Measurements from ENCODE around the gene IL23R.

DNA sequence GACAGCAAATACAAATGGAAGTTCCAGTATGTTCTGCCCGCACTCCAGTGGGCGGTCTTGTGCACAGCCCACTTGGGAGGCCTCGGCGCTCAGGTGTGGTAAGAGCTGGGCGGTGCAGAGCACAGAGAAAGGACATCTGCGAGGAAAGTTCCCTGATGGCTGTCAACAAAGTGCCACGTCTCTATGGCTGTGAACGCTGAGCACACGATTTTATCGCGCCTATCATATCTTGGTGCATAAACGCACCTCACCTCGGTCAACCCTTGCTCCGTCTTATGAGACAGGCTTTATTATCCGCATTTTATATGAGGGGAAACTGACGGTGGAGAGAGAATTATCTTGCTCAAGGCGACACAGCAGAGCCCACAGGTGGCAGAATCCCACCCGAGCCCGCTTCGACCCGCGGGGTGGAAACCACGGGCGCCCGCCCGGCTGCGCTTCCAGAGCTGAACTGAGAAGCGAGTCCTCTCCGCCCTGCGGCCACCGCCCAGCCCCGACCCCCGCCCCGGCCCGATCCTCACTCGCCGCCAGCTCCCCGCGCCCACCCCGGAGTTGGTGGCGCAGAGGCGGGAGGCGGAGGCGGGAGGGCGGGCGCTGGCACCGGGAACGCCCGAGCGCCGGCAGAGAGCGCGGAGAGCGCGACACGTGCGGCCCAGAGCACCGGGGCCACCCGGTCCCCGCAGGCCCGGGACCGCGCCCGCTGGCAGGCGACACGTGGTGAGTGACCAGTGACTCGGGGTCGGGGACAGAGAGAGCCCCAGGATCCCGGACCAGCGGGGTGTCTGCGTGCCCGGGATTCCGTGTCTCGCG, 141.2 kb downstream of the IL23R start, which contains the start of gene IL12RB2:
- TF ChIP-seq CTCF (IDR thresholded peaks at IDR 0.05): no peak
- no peak for TF ChIP-seq POLR2AphosphoS5 (IDR thresholded peaks at IDR 0.05)
